HFF-Myc (cell line): ENCODE measurements around the gene OR4D2.

Experiments used
- DNase-seq: peaks from one replicate; pipeline ENCODE4 v3.0.0-alpha.2; 2011; ENCODE audit warnings: low read depth; ENCODE audit errors: extremely low read depth
- H3K4me3 ChIP-seq: replicated peaks from 2 replicates; pipeline ENCODE4 v1.5.1; 2011; ENCODE audit warnings: low read depth, mild to moderate bottlenecking, control low read depth, low read length
- TF ChIP-seq, protein P1 (sequence below): IDR thresholded peaks from 2 replicates; pipeline ENCODE4 v1.5.1; 2012; ENCODE audit warnings: mild to moderate bottlenecking, low read depth, low read length, control low read depth; ENCODE audit errors: missing control alignments

The OR4D2 gene

GRCh38 chr17:58191241-58191896 lies 24.6 kb downstream of the OR4D2 start:
- H3K4me3 ChIP-seq: no peak overlapping the region
- TF ChIP-seq, protein P1, sequence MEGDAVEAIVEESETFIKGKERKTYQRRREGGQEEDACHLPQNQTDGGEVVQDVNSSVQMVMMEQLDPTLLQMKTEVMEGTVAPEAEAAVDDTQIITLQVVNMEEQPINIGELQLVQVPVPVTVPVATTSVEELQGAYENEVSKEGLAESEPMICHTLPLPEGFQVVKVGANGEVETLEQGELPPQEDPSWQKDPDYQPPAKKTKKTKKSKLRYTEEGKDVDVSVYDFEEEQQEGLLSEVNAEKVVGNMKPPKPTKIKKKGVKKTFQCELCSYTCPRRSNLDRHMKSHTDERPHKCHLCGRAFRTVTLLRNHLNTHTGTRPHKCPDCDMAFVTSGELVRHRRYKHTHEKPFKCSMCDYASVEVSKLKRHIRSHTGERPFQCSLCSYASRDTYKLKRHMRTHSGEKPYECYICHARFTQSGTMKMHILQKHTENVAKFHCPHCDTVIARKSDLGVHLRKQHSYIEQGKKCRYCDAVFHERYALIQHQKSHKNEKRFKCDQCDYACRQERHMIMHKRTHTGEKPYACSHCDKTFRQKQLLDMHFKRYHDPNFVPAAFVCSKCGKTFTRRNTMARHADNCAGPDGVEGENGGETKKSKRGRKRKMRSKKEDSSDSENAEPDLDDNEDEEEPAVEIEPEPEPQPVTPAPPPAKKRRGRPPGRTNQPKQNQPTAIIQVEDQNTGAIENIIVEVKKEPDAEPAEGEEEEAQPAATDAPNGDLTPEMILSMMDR: no peak
- no peak for DNase-seq

DNA sequence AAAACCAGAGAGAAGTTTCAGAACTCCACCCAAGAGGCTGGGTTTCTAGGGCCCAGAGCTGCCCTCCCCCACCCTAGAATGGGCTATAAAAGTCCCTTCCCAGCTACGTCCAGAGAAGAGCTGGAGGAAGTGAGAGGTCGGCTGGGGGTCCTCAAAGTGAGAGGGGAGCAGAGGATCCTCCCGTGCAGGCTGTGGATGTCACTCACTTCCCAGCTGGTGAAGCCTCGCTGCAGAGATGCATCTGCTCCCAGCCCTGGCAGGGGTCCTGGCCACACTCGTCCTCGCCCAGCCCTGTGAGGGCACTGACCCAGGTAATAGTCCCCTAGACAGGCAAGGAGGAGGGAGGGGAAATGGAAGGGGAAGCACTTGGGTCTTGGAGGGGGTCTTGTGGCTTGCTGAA lies 25.8 kb downstream of the OR4D2 start, which contains the start of gene EPX:
Gene EPX (plus strand): TSS at position 115 of the 400 bp plus-strand sequence. CDS start 121 bp downstream, at position 236.
- DNase-seq: no peak
- TF ChIP-seq, protein P1: no peak
- H3K4me3 ChIP-seq: no peak within 1 kb of the TSS

- no peak overlapping the region for H3K4me3 ChIP-seq
- DNase-seq: no peak
- TF ChIP-seq, protein P1: peak; percentile 22
Measured at GRCh38 chr17:58193641-58194255, 27.0 kb downstream of the OR4D2 start.

- TF ChIP-seq, protein P1: no peak
- no peak overlapping the region for H3K4me3 ChIP-seq
- no peak for DNase-seq
Measured at GRCh38 chr17:58195518-58196123, 28.8 kb downstream of the OR4D2 start.

DNA sequence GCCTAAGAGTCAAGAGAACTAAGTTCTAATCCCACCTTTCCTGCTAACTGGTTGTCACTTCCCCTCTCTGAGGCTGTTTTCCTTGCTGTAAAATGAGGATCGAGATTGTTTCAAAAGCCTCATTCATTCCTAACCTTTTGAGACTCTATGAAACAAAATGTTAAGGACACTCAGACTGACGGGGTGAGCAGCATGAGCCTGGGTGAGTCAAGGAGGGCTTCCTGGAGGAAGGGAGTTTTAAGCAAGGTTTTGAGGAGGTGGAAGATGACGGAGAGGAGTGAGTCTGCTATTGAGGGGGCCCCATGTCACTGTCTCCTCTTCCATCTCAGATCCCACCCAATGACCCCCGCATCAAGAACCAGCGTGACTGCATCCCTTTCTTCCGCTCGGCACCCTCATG lies 29.8 kb downstream of the OR4D2 start:
- H3K4me3 ChIP-seq: no peak overlapping the region
- no peak for DNase-seq
- TF ChIP-seq, protein P1: no peak

DNA sequence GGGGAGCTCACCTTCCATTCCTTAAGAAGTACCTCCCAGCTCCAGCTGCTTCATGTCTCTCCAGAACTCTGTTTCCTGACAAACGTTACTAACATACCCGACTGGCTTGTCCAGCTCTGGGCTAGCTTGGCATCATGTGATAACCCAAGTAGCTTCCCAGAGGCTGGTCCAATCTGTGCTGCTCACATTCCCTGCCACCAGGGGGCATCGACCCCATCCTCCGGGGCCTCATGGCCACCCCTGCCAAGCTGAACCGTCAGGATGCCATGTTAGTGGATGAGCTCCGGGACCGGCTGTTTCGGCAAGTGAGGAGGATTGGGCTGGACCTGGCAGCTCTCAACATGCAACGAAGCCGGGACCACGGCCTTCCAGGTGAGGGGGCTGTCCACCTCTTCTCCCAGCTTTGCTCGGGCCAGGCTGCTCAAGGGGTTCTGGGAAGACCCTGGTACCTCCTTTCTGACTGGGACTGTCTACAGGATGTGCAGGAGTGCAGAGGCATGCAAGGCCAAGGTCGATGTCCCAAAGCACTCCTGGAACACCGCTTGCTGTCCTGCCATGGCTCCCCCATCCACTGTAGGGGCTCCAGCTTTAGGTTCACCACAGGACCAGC lies 33.3 kb downstream of the OR4D2 start:
- H3K4me3 ChIP-seq: no peak overlapping the region
- TF ChIP-seq, protein P1: peak; percentile 72
- no peak for DNase-seq
